HepG2 (cell line): Measurements from ENCODE around the gene DNAJC8.

Experiments used
- FOXO4 ChIP-seq: sonication (generic); formaldehyde crosslinking; conservative IDR thresholded peaks from 2 replicates; pipeline ENCODE4 v1.8.1; 2023; ENCODE audit warnings: missing genetic modification reagents
- GTF2F1 ChIP-seq: fragments of 150-350 bp; IDR thresholded peaks from 2 replicates; pipeline ENCODE4 v1.6.1; 2014; ENCODE audit warnings: low read length
- ZZZ3 ChIP-seq: sonication (generic); formaldehyde crosslinking; IDR thresholded peaks from 2 replicates; pipeline ENCODE4 v1.4.0; 2020; ENCODE audit warnings: missing genetic modification reagents, mild to moderate bottlenecking, borderline replicate concordance
- TF ChIP-seq, protein P1 (sequence below): sonication (generic); formaldehyde crosslinking; IDR thresholded peaks from 2 replicates; pipeline ENCODE4 v1.4.0; 2020; ENCODE audit warnings: mild to moderate bottlenecking, missing genetic modification reagents

DNA sequence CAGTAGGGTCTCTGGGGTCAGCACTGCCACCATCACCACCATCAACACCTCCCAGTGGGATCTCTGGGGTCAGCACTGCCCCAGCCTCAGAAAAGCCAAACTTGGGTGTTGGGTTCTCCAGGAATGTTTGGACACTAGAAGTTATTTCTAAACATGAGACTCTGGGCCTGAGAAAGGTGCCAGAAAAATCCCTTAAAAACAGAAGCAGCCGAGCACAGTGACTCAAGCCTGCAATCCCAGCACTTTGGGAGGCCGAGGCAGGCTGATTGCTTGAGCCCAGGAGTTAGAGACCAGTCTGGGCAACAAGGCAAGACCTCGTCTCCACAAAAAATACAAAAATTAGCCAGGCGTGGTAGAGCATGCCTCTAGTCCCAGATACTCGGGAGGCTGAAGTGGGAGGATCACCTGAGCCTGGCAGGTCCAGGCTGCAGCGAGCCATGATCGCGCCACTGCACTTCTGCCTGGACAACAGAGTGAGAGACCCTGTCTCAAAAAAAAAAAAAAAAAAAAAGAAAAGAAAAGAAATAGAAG, 56.8 kb downstream of the DNAJC8 start:
- TF ChIP-seq GTF2F1, result no peak
- TF ChIP-seq, protein P1, sequence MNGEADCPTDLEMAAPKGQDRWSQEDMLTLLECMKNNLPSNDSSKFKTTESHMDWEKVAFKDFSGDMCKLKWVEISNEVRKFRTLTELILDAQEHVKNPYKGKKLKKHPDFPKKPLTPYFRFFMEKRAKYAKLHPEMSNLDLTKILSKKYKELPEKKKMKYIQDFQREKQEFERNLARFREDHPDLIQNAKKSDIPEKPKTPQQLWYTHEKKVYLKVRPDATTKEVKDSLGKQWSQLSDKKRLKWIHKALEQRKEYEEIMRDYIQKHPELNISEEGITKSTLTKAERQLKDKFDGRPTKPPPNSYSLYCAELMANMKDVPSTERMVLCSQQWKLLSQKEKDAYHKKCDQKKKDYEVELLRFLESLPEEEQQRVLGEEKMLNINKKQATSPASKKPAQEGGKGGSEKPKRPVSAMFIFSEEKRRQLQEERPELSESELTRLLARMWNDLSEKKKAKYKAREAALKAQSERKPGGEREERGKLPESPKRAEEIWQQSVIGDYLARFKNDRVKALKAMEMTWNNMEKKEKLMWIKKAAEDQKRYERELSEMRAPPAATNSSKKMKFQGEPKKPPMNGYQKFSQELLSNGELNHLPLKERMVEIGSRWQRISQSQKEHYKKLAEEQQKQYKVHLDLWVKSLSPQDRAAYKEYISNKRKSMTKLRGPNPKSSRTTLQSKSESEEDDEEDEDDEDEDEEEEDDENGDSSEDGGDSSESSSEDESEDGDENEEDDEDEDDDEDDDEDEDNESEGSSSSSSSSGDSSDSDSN (CRISPR knock-in tag), result no peak
- TF ChIP-seq FOXO4, result no peak
- TF ChIP-seq ZZZ3, result no peak
